Placental pericyte (primary cell): ENCODE measurements around the gene PRH1. TPM values are rescaled to one million over a fixed set of nuclear protein-coding genes. Genes with fewer than 3 reads are reported as not detected.

Source experiments
- small RNA-seq: library from RNA; depleted of rRNA; stranded (forward); fragments of <200 nt; gene quantifications from one replicate; pipeline ENCODE3, GENCODE V24; 2012; ENCODE audit warnings: low replicate concordance
- total RNA-seq: library from RNA; depleted of rRNA; stranded (reverse); fragments of >200 nt; gene quantifications from 2 replicates; pipeline ENCODE4 v1.2.3, GENCODE V29; 2012

The PRH1 gene
- 11.8 and 24.1 TPM in 2 replicates for total RNA-seq

GRCh38 chr12:10884086-10884725 is at the start of gene PRH1:
PRH1 (minus strand) TSS chr12:10884255; CDS start chr12:10884217, 38 bp downstream.

GRCh38 chr12:10928746-10929286 is 44.8 kb upstream of the PRH1 start, which contains the start of gene PRH2:
PRH2 (plus strand) TSS chr12:10929236; CDS start chr12:10929274, 38 bp downstream.

GRCh38 chr12:10909462-10909861 is 25.4 kb upstream of the PRH1 start, which contains the start of gene TAS2R13:
TAS2R13 (minus strand) TSS chr12:10909562; CDS start chr12:10909298, 264 bp downstream.

GRCh38 chr12:10849425-10849878 is 34.6 kb downstream of the PRH1 start, which contains the start of gene PRR4:
PRR4 (minus strand) TSS chr12:10849475; CDS start chr12:10849437, 38 bp downstream.

Small RNAs within 50 kb of the gene (small RNA-seq; reads per million reads assigned to genes)
- not detected for gene PRR4

Other genes with a start within 250 kb of the PRH1 start
- gene STYK1, start 210.2 kb downstream of the PRH1 start, total RNA-seq: 0.14 TPM in 1 of 2 replicates, not detected in the other
- gene YBX3, start 160.9 kb downstream of the PRH1 start, total RNA-seq: 125 and 150 TPM in 2 replicates
- gene TAS2R7, start 81.6 kb downstream of the PRH1 start, total RNA-seq: not detected in 2 replicates
- gene TAS2R8, start 77.0 kb downstream of the PRH1 start, total RNA-seq: 0.43 TPM in 1 of 2 replicates, not detected in the other
- 0.14 TPM in 1 of 2 replicates, not detected in the other for gene TAS2R9, start 74.1 kb downstream of the PRH1 start, total RNA-seq
- 0.44 and 1.9 TPM in 2 replicates for gene TAS2R10, start 57.9 kb downstream of the PRH1 start, total RNA-seq
- gene PRR4, start 34.8 kb downstream of the PRH1 start, total RNA-seq: 1.5 and 2.0 TPM in 2 replicates
- gene TAS2R13, start 25.3 kb upstream of the PRH1 start, total RNA-seq: 1.8 and 3.1 TPM in 2 replicates
- 0.29 TPM in 1 of 2 replicates, not detected in the other for gene PRH2, start 45.0 kb upstream of the PRH1 start, total RNA-seq
- 3.3 and 4.4 TPM in 2 replicates for gene TAS2R14, start 55.0 kb upstream of the PRH1 start, total RNA-seq
- gene TAS2R50, start 102.7 kb upstream of the PRH1 start, total RNA-seq: 3.9 and 4.6 TPM in 2 replicates
- gene TAS2R20, start 114.0 kb upstream of the PRH1 start, total RNA-seq: 3.3 and 6.4 TPM in 2 replicates
- gene TAS2R19, start 138.4 kb upstream of the PRH1 start, total RNA-seq: 4.9 and 8.5 TPM in 2 replicates
- gene TAS2R31, start 147.2 kb upstream of the PRH1 start, total RNA-seq: 7.3 and 7.7 TPM in 2 replicates
- gene TAS2R46, start 178.0 kb upstream of the PRH1 start, total RNA-seq: 2.6 and 3.5 TPM in 2 replicates
- gene TAS2R43, start 208.1 kb upstream of the PRH1 start, total RNA-seq: 6.3 TPM in 1 of 2 replicates, not detected in the other